Inflammatory macrophage (primary cell): Measurements from ENCODE around the gene RHOH.

Experiments
- DNase-seq, 2 donors: peaks; one replicate each; pipeline ENCODE4 v3.0.0-alpha.2; 2020 to 2022

The RHOH gene

GRCh38 chr4:40238008-40238699 lies 41.3 kb downstream of the RHOH start:
- no peak for DNase-seq

- peak in 1 of 2 donors; percentile 35 for DNase-seq
Observed at GRCh38 chr4:40238700-40239548, 42.1 kb downstream of the RHOH start.

- no peak for DNase-seq
Observed at GRCh38 chr4:40240040-40240653, 43.3 kb downstream of the RHOH start.

GRCh38 chr4:40241026-40241425 lies 44.2 kb downstream of the RHOH start:
- no peak for DNase-seq

GRCh38 chr4:40241941-40242340 lies 45.1 kb downstream of the RHOH start:
- peak in 1 of 2 donors; percentile 19 for DNase-seq

GRCh38 chr4:40243386-40243948 lies 46.6 kb downstream of the RHOH start:
- DNase-seq, result no peak

GRCh38 chr4:40244606-40245005 lies 47.8 kb downstream of the RHOH start:
- DNase-seq, result no peak

- no peak for DNase-seq
Observed at GRCh38 chr4:40245550-40245949, 48.7 kb downstream of the RHOH start.

- DNase-seq, result no peak
Observed at GRCh38 chr4:40246011-40246900, 49.4 kb downstream of the RHOH start.

GRCh38 chr4:40246938-40247337 lies 50.1 kb downstream of the RHOH start:
- no peak for DNase-seq

- DNase-seq, result no peak
Observed at GRCh38 chr4:40247350-40247749, 50.5 kb downstream of the RHOH start.

GRCh38 chr4:40251366-40251765 lies 54.5 kb downstream of the RHOH start:
- DNase-seq, result no peak

- no peak for DNase-seq
Observed at GRCh38 chr4:40253906-40254305, 57.1 kb downstream of the RHOH start.

GRCh38 chr4:40254608-40255392 lies 58.0 kb downstream of the RHOH start:
- no peak for DNase-seq

- no peak for DNase-seq
Observed at GRCh38 chr4:40255393-40256281, 58.8 kb downstream of the RHOH start.

- DNase-seq, result no peak
Observed at GRCh38 chr4:40256329-40256728, 59.5 kb downstream of the RHOH start.

GRCh38 chr4:40256817-40257216 lies 60.0 kb downstream of the RHOH start:
- no peak for DNase-seq

GRCh38 chr4:40258627-40259026 lies 61.8 kb downstream of the RHOH start:
- peak in 1 of 2 donors; percentile 27 for DNase-seq

GRCh38 chr4:40261231-40262076 lies 64.6 kb downstream of the RHOH start:
- no peak for DNase-seq
